Activated T-cell treated with anti-CD3 and anti-CD28 coated beads, Interleukin-2, amount 50 U/mL, for 48 hours (primary cell): ENCODE data around the gene KEL.

Source experiments
- DNase-seq, 2 experiments: peaks; one replicate each; pipeline ENCODE4 v3.0.0-alpha.2; 2020

The KEL gene

GRCh38 chr7:142896741-142897379 lies 65.3 kb downstream of the KEL start:
- no peak for DNase-seq

DNA sequence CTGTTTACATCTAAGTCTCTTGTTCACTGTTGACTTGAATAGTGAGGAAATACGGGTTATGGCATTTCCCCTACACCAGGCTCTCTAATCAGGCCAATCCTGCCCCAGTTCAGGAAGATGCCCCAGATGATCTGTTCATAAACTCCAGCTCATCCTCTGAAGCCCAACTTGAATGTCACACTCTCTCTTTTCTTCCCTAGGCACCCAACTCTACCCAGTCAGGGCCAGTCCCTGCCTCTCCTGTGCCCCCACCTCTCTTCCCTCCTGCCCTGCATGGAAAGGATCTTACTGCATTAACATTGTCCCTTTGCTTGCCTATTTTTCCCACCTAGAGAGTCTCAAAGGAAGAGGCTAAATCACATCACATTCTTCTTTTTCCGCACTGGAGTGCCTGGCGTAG lies 66.0 kb downstream of the KEL start:
- no peak for DNase-seq

- DNase-seq: no peak
Measured at GRCh38 chr7:142894985-142895593, 67.1 kb downstream of the KEL start.

- no peak for DNase-seq
Measured at GRCh38 chr7:142894112-142894984, 67.8 kb downstream of the KEL start.

DNA sequence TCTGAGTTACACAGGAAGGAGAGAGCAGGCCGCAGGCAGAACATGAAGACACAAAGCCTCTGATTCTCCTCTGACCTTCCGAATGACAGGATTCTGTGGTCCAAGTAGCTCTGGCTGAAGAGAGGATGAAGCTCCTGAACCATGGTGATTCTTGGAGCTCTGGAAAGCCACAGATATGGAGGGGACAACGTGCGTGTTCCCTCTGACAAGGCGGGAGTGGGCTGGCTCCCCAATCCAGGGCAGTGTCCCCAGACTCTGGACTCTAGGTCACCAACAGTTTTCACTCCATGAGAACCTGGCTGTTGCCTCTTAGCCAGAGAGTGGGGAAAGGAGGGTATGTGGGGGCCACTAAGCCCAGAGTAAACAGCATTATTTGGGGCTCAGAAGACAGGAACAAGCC lies 69.2 kb downstream of the KEL start:
- DNase-seq: no peak

GRCh38 chr7:142891490-142892082 lies 70.6 kb downstream of the KEL start:
- DNase-seq: no peak
